COLO668 (cell line): ENCODE data around the gene VENTX.
A peak's percentile ranks its signal among the peaks of the same experiment; 100 is the strongest.
"Not testable (repeated sequence)": the region's sequence is repeated elsewhere in the genome, so short reads cannot be mapped to it uniquely, and the experiment has no call there.

ENCODE experiments used
- DNase-seq: peaks from one replicate; lab custom pipeline; 2025; ENCODE audit not compliant: unreplicated experiment; lab: John Stamatoyannopoulos, UW

The VENTX gene

GRCh38 chr10:133253361-133253955 lies 15.8 kb downstream of the VENTX start:
- no peak for DNase-seq

GRCh38 chr10:133254421-133255120 lies 16.9 kb downstream of the VENTX start:
- DNase-seq: no peak

GRCh38 chr10:133255323-133255722 lies 17.7 kb downstream of the VENTX start:
- no peak for DNase-seq

GRCh38 chr10:133257489-133258065 lies 19.9 kb downstream of the VENTX start:
- DNase-seq: peak; percentile 38

GRCh38 chr10:133258066-133258817 lies 20.6 kb downstream of the VENTX start:
- DNase-seq: peak; percentile 36

GRCh38 chr10:133258818-133259601 lies 21.4 kb downstream of the VENTX start:
- peak; percentile 2 for DNase-seq

- no peak for DNase-seq
Observed at GRCh38 chr10:133259602-133259989, 21.9 kb downstream of the VENTX start.

- DNase-seq: peak; percentile 43
Observed at GRCh38 chr10:133260895-133261725, 23.5 kb downstream of the VENTX start.

- DNase-seq: peak; percentile 85
Observed at GRCh38 chr10:133261726-133262325, 24.2 kb downstream of the VENTX start.

GRCh38 chr10:133262696-133263095 lies 25.0 kb downstream of the VENTX start:
- DNase-seq: peak; percentile 89

GRCh38 chr10:133263674-133264073 lies 26.0 kb downstream of the VENTX start:
- no peak for DNase-seq

- DNase-seq: no peak
Observed at GRCh38 chr10:133264461-133264860, 26.8 kb downstream of the VENTX start.

GRCh38 chr10:133265052-133265451 lies 27.4 kb downstream of the VENTX start:
- DNase-seq: not testable (repeated sequence)

- DNase-seq: no peak
Observed at GRCh38 chr10:133266056-133266795, 28.6 kb downstream of the VENTX start.

GRCh38 chr10:133267293-133267692 lies 29.6 kb downstream of the VENTX start:
- DNase-seq: no peak

- no peak for DNase-seq
Observed at GRCh38 chr10:133267829-133268228, 30.2 kb downstream of the VENTX start.

GRCh38 chr10:133268532-133268931 lies 30.9 kb downstream of the VENTX start:
- DNase-seq: no peak

GRCh38 chr10:133269367-133269766 lies 31.7 kb downstream of the VENTX start:
- DNase-seq: no peak

GRCh38 chr10:133270204-133270603 lies 32.5 kb downstream of the VENTX start:
- DNase-seq: no peak
